Muscle layer of colon (tissue), 2 donors: ENCODE data around the gene NUP160.

Source experiments
- H3K27ac ChIP-seq: one replicate; pipeline ENCODE4 v1.7.0; 2013; ENCODE audit warnings: low read depth, mild to moderate bottlenecking, low read length, moderate library complexity
- H3K27me3 ChIP-seq, 2 donors: one replicate each; pipeline ENCODE4 v1.7.0; 2013; ENCODE audit warnings: low read length in 2 of 2, mild to moderate bottlenecking in 2 of 2; ENCODE audit not compliant: insufficient read depth in 2 of 2, control insufficient read depth in 1 of 2
- H3K36me3 ChIP-seq: one replicate; pipeline ENCODE4 v1.7.0; 2013; ENCODE audit warnings: mild to moderate bottlenecking, low read length; ENCODE audit not compliant: insufficient read depth
- H3K4me1 ChIP-seq: one replicate; pipeline ENCODE4 v1.7.0; 2013; ENCODE audit warnings: mild to moderate bottlenecking, low read length; ENCODE audit not compliant: insufficient read depth
- H3K4me3 ChIP-seq, 2 donors: one replicate each; pipeline ENCODE4 v1.7.0; 2013; ENCODE audit warnings: low read length in 2 of 2, low read depth in 1 of 2, mild to moderate bottlenecking in 1 of 2, moderate library complexity in 1 of 2
- H3K9ac ChIP-seq: one replicate; pipeline ENCODE4 v1.7.0; 2013; ENCODE audit warnings: low read length
- H3K9me3 ChIP-seq: one replicate; pipeline ENCODE4 v1.7.0; 2013; ENCODE audit warnings: mild to moderate bottlenecking, low read length
- donor health status: abdominal sarcoma.
- donor health status: Adenocarcinoma of cecum.

NUP160 gene

GRCh38 chr11:47857892-47858543, 9.9 kb upstream of the NUP160 start:
- H3K27ac ChIP-seq, result no peak overlapping the region
- H3K9ac ChIP-seq, result no peak overlapping the region
- H3K4me3 ChIP-seq, result no peak overlapping the region
- H3K9me3 ChIP-seq, result no peaks in the 10 kb centered on the region
- H3K36me3 ChIP-seq, result no peaks in the 10 kb centered on the region
- H3K4me1 ChIP-seq, result peaks cover 8% of the 10 kb centered on the region
- no peaks in the 10 kb centered on the region for H3K27me3 ChIP-seq

- Histone ChIP-seq H3K27ac (no peak overlapping the region), H3K9me3 (no peaks in the 10 kb centered on the region), H3K27me3 (no peaks in the 10 kb centered on the region), H3K4me3 (no peak overlapping the region), H3K36me3 (no peaks in the 10 kb centered on the region), H3K9ac (no peak overlapping the region), H3K4me1 (peaks cover 8% of the 10 kb centered on the region)
Measured at GRCh38 chr11:47857485-47857884, 9.3 kb upstream of the NUP160 start.

- Histone ChIP-seq H3K4me1 (peaks cover 8% of the 10 kb centered on the region), H3K27me3 (no peaks in the 10 kb centered on the region), H3K36me3 (no peaks in the 10 kb centered on the region), H3K4me3 (no peak overlapping the region), H3K9me3 (no peaks in the 10 kb centered on the region), H3K27ac (no peak overlapping the region), H3K9ac (no peak overlapping the region)
Measured at GRCh38 chr11:47856186-47856585, 8.0 kb upstream of the NUP160 start.

- H3K4me3 ChIP-seq, result no peak overlapping the region
- H3K27ac ChIP-seq, result no peak overlapping the region
- H3K36me3 ChIP-seq, result no peaks in the 10 kb centered on the region
- H3K9me3 ChIP-seq, result no peaks in the 10 kb centered on the region
- H3K9ac ChIP-seq, result no peak overlapping the region
- H3K27me3 ChIP-seq, result no peaks in the 10 kb centered on the region
- H3K4me1 ChIP-seq, result peaks cover 8% of the 10 kb centered on the region
Measured at GRCh38 chr11:47854667-47855066, 6.5 kb upstream of the NUP160 start.

GRCh38 chr11:47852053-47852452, 3.9 kb upstream of the NUP160 start:
- Histone ChIP-seq H3K27ac (no peak overlapping the region), H3K36me3 (peaks cover 1% of the 10 kb centered on the region), H3K4me3 (no peak overlapping the region), H3K4me1 (peaks cover 12% of the 10 kb centered on the region), H3K9ac (no peak overlapping the region), H3K9me3 (no peaks in the 10 kb centered on the region), H3K27me3 (no peaks in the 10 kb centered on the region)

GRCh38 chr11:47850337-47850736, 2.2 kb upstream of the NUP160 start:
- Histone ChIP-seq H3K9me3 (no peaks in the 10 kb centered on the region), H3K36me3 (peaks cover 10% of the 10 kb centered on the region), H3K4me3 (no peak overlapping the region), H3K27ac (no peak overlapping the region), H3K9ac (no peak overlapping the region), H3K4me1 (peaks cover 19% of the 10 kb centered on the region), H3K27me3 (no peaks in the 10 kb centered on the region)

GRCh38 chr11:47848700-47849155, 578 bp upstream of the NUP160 start:
- peak overlapping the region; percentile 90 to 100 for H3K4me3 ChIP-seq
- H3K9ac ChIP-seq, result peak overlapping the region; percentile 91
- peaks cover 19% of the 10 kb centered on the region for H3K4me1 ChIP-seq
- H3K36me3 ChIP-seq, result peaks cover 20% of the 10 kb centered on the region
- peak overlapping the region; percentile 97 for H3K27ac ChIP-seq
- H3K9me3 ChIP-seq, result no peaks in the 10 kb centered on the region
- no peaks in the 10 kb centered on the region for H3K27me3 ChIP-seq

GRCh38 chr11:47847537-47847891, 636 bp downstream of the NUP160 start:
- H3K9me3 ChIP-seq, result no peaks in the 10 kb centered on the region
- H3K4me3 ChIP-seq, result peak overlapping the region; percentile 90 to 100
- H3K27ac ChIP-seq, result peak overlapping the region; percentile 97
- H3K4me1 ChIP-seq, result peaks cover 19% of the 10 kb centered on the region
- peak overlapping the region; percentile 82 for H3K9ac ChIP-seq
- peaks cover 31% of the 10 kb centered on the region for H3K36me3 ChIP-seq
- no peaks in the 10 kb centered on the region for H3K27me3 ChIP-seq

GRCh38 chr11:47846998-47847397, 1.2 kb downstream of the NUP160 start:
- H3K4me1 ChIP-seq, result peaks cover 19% of the 10 kb centered on the region
- H3K36me3 ChIP-seq, result peaks cover 36% of the 10 kb centered on the region
- peak overlapping the region in 1 of 2 donors; percentile 100 for H3K4me3 ChIP-seq
- H3K9ac ChIP-seq, result peak overlapping the region; percentile 82
- no peak overlapping the region for H3K27ac ChIP-seq
- H3K27me3 ChIP-seq, result no peaks in the 10 kb centered on the region
- no peaks in the 10 kb centered on the region for H3K9me3 ChIP-seq

- Histone ChIP-seq H3K27me3 (no peaks in the 10 kb centered on the region), H3K9ac (no peak overlapping the region), H3K9me3 (no peaks in the 10 kb centered on the region), H3K36me3 (peaks cover 65% of the 10 kb centered on the region), H3K4me1 (peaks cover 12% of the 10 kb centered on the region), H3K27ac (no peak overlapping the region), H3K4me3 (no peak overlapping the region)
Measured at GRCh38 chr11:47843361-47844055, 4.6 kb downstream of the NUP160 start.

- Histone ChIP-seq H3K27me3 (no peaks in the 10 kb centered on the region), H3K27ac (no peak overlapping the region), H3K36me3 (peaks cover 71% of the 10 kb centered on the region), H3K9me3 (no peaks in the 10 kb centered on the region), H3K4me3 (no peak overlapping the region), H3K9ac (no peak overlapping the region), H3K4me1 (peaks cover 12% of the 10 kb centered on the region)
Measured at GRCh38 chr11:47842749-47843148, 5.4 kb downstream of the NUP160 start.

- Histone ChIP-seq H3K9ac (no peak overlapping the region), H3K4me3 (no peak overlapping the region), H3K36me3 (peaks cover 83% of the 10 kb centered on the region), H3K9me3 (no peaks in the 10 kb centered on the region), H3K4me1 (no peaks in the 10 kb centered on the region), H3K27ac (no peak overlapping the region), H3K27me3 (no peaks in the 10 kb centered on the region)
Measured at GRCh38 chr11:47837929-47838328, 10.2 kb downstream of the NUP160 start.
